Heart left ventricle (tissue), 16 donors: ENCODE data around the gene ADIRF. TPM values are rescaled to one million over a fixed set of nuclear protein-coding genes. Genes with fewer than 3 reads are reported as not detected.
"Not testable (repeated sequence)": the region's sequence is repeated elsewhere in the genome, so short reads cannot be mapped to it uniquely, and the experiment has no call there.

ENCODE experiments used
- ATAC-seq, 4 donors: fragments of 200-7000 bp; cut with Tn5 transposase; one replicate each; pipeline ENCODE4 v1.9.1; 2020 to 2022; ENCODE audit warnings: moderate library complexity in 4 of 4, mild to moderate bottlenecking in 3 of 4, moderate number of reproducible peaks in 1 of 4
- DNase-seq, 5 donors: peaks; one replicate each; pipeline ENCODE4 v3.0.0-alpha.2; 2020
- H3K27ac ChIP-seq, 12 donors: fragments of 200-600 bp; sonication (generic) in 4 of 12; one replicate each; pipeline versions ENCODE4 v1.5.0 to v1.8.0; 2016 to 2022; ENCODE audit warnings: mild to moderate bottlenecking in 2 of 12
- H3K27me3 ChIP-seq, 9 donors: fragments of 200-600 bp; sonication (generic) in 2 of 9; one replicate each; pipeline versions ENCODE4 v1.5.1 to v1.8.0; 2016 to 2022; ENCODE audit warnings: mild to moderate bottlenecking in 3 of 9
- H3K36me3 ChIP-seq, 9 donors: fragments of 200-600 bp; sonication (generic) in 2 of 9; one replicate each; pipeline versions ENCODE4 v1.5.0 to v1.8.0; 2018 to 2022; ENCODE audit warnings: mild to moderate bottlenecking in 2 of 9
- H3K4me1 ChIP-seq, 12 donors: fragments of 200-600 bp; sonication (generic) in 4 of 12; one replicate each; pipeline versions ENCODE4 v1.5.0 to v1.8.0; 2016 to 2022; ENCODE audit warnings: mild to moderate bottlenecking in 3 of 12
- H3K4me3 ChIP-seq, 12 donors: fragments of 200-600 bp; sonication (generic) in 4 of 12; one replicate each; pipeline versions ENCODE4 v1.5.0 to v1.8.0; 2017 to 2022; ENCODE audit warnings: mild to moderate bottlenecking in 9 of 12, moderate library complexity in 4 of 12
- H3K9me3 ChIP-seq, 12 donors: fragments of 200-600 bp; sonication (generic) in 4 of 12; one replicate each; pipeline versions ENCODE4 v1.5.0 to v1.8.0; 2016 to 2022; ENCODE audit warnings: mild to moderate bottlenecking in 1 of 12
- CTCF ChIP-seq, 12 donors: fragments of 200-600 bp; sonication (generic) in 4 of 12; IDR thresholded peaks; one replicate each; pipeline versions ENCODE4 v1.5.0 to v1.8.0; 2018 to 2022; ENCODE audit warnings: antibody characterized with exemption in 12 of 12, mild to moderate bottlenecking in 5 of 12
- POLR2A ChIP-seq, 2 donors: fragments of 450-650 bp; IDR thresholded peaks; one replicate each; pipeline ENCODE4 v1.6.1; 2017; ENCODE audit warnings: antibody characterized with exemption in 2 of 2, mild to moderate bottlenecking in 2 of 2, moderate library complexity in 2 of 2
- WGBS, 4 donors: extraction: QIAGEN DNeasy Blood & Tissue Kit in 2 of 4; methylation state at CpG; one replicate each; pipeline versions ENCODE4 v1.1.5 to v1.1.7; 2013 to 2018; 5-methylcytosine and 5-hydroxymethylcytosine counted together
- intact Hi-C, 10 donors: fragments of 100-400 bp; cut with DNase I; formaldehyde crosslinking; loops; one replicate each; pipeline versions ENCODE4 v1.11.1 to v1.14.2; 2022
- polyA plus RNA-seq, 2 donors: library from polyadenylated mRNA; stranded (reverse); fragments of 200-250 nt; gene quantifications; one replicate each; pipeline ENCODE4 v1.2.3, GENCODE V29; 2013
- total RNA-seq, 9 donors: library from RNA; depleted of rRNA in 2 of 9; stranded (reverse); fragments of >200 nt in 2 of 9; fragmentation: NEBNext Ultra II Directional in 3 of 9; extraction: Animal tissue kit (Norgen Biotek cat#: 25700) in 3 of 9; gene quantifications; one replicate each; pipeline versions ENCODE4 v1.1.0 to v1.2.4, GENCODE V29; 2016 to 2023
- donor health status: ischemic (EF 13 %, LVEDD 7.1; RV severe dilation, severe dysfunction).
- donor health status: healthy with polysubstance abuse.
- donor health status: DM: no; HTN: yes; CAD: no.
- donor health status: DM: no; HTN: no; CAD: no.
- donor health status: ischemic (EF 25% LVEDD 6.9; RV normal size, moderate dysfunction).
- donor health status: ischemic (EF 25% LVEDD 5.7; RV mildly dilated, moderate dysfunction).
- donor health status: healthy.
- donor health status: DM: yes; HTN: yes; CAD: no.
- donor health status: ischemic (EF 35%, LVEDD 5.7; RV mildly dilated, moderate dysfunction).
- donor health status: nonischemic (EF 11% LVEDD 7.7; RV severe dilation, severe dysfunction).
- donor health status: DM: yes; HTN: yes; CAD: no.
- donor health status: PGD.
- donor health status: ischemic (EF 29% LVEDD 5.4; RV normal size, mild dysfunction).
- donor health status: nonischemic (EF 23%, LVEDD 6.1; RV moderate dilation, normal function).

The ADIRF gene
- total and polyA plus RNA-seq, 11 donors = 21.2 to 189 (median 41.1) TPM

DNA sequence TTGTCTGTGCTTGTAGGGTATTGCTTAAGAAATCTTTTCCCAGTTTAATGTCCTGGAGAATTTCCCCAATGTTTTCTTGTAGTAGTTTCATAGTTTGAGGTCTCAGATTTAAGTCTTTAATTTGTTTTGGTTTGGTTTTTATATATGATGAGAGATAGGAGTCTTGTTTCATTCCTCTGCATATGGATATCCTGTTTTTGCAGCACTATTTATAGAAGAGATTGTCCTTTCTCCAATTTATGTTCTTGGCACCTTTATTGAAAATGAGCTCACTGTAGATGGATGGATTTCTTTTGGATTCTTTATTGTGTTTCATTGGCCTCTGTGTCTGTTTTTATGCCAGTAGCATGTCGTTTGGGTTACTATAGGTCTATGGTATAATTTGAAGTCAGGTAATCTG, 20.2 kb downstream of the ADIRF start:
- 56 to 69% (median 65%) methylated on average over 1 of the region's 1 CpG for WGBS, 4 donors
- DNase-seq = no peak

GRCh38 chr10:86991362-86991761, 23.1 kb downstream of the ADIRF start:
- WGBS, 4 donors = 75 to 88% (median 82%) methylated on average over 12 of the region's 12 CpGs

More for the DNA sequence above, 20.2 kb downstream of the ADIRF start:
- H3K27me3 ChIP-seq = no peaks in the 10 kb centered on the region
- H3K9me3 ChIP-seq = no peaks in the 10 kb centered on the region
- ATAC-seq = no peak
- no peak for TF ChIP-seq CTCF (IDR thresholded peaks at IDR 0.05)
- TF ChIP-seq POLR2A (IDR thresholded peaks at IDR 0.05) = no peak
- no peak overlapping the region for H3K4me3 ChIP-seq
- H3K36me3 ChIP-seq = peaks cover 0 to 30% (median 0%) of the 10 kb centered on the region in 9 donors
- no peak overlapping the region for H3K27ac ChIP-seq
- H3K4me1 ChIP-seq = no peaks in the 10 kb centered on the region
- intact Hi-C loops = no loop called here

DNA sequence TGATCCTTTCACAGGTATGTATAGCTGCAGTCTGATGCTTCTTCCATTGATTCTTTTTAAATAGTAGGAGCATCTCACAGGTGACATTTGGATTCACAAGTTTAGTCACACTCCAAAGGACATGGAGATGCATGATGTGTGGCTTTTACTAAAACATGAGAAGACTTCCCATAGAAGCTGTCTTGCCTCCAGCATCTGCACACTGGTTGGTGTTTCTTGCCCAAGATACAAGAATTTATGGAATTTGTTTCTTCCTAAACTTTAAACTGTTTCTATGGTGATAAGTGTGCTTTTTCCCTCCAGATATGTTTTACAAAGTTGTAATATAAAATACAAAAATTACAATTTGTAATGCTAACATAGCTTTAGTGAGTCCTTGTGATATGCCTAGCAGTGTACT, 24.2 kb downstream of the ADIRF start:
- H3K27me3 ChIP-seq = no peaks in the 10 kb centered on the region
- ATAC-seq = no peak
- H3K27ac ChIP-seq = no peak overlapping the region
- no peak for DNase-seq
- H3K36me3 ChIP-seq = peaks cover 0 to 52% (median 0%) of the 10 kb centered on the region in 9 donors
- intact Hi-C loops = no loop called here
- TF ChIP-seq CTCF (IDR thresholded peaks at IDR 0.05) (no peak), POLR2A (IDR thresholded peaks at IDR 0.05) (no peak)
- no peaks in the 10 kb centered on the region for H3K4me1 ChIP-seq
- no peak overlapping the region for H3K4me3 ChIP-seq
- H3K9me3 ChIP-seq = no peaks in the 10 kb centered on the region

More at GRCh38 chr10:86991362-86991761, 23.1 kb downstream of the ADIRF start:
- H3K4me1 ChIP-seq, DNase-seq, H3K27me3 ChIP-seq, H3K4me3 ChIP-seq, H3K27ac ChIP-seq, H3K9me3 ChIP-seq, intact Hi-C loops, ATAC-seq: not testable (repeated sequence)
- peaks cover 0 to 46% (median 0%) of the 10 kb centered on the region in 9 donors for H3K36me3 ChIP-seq

DNA sequence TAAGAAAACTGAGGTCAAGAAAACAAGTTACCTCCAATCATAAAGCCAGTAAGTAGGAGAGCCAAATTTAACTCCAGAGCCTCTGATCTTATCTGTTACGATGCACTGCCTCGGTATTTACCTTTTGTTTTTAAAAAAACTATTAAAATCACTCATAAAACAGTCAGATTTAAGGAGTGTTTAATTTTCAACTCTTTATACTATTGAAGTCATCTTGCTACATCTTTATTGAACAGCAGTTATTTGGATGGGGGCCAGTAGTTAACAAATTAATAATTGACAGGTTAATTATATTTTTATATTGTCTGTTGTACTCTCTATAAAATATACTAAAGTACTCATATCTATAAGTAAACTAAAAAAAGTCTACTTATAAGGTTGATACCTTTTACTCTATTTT, 24.6 kb downstream of the ADIRF start:
- intact Hi-C loops = no loop called here
- ATAC-seq = no peak
- no peak overlapping the region for H3K27ac ChIP-seq

DNA sequence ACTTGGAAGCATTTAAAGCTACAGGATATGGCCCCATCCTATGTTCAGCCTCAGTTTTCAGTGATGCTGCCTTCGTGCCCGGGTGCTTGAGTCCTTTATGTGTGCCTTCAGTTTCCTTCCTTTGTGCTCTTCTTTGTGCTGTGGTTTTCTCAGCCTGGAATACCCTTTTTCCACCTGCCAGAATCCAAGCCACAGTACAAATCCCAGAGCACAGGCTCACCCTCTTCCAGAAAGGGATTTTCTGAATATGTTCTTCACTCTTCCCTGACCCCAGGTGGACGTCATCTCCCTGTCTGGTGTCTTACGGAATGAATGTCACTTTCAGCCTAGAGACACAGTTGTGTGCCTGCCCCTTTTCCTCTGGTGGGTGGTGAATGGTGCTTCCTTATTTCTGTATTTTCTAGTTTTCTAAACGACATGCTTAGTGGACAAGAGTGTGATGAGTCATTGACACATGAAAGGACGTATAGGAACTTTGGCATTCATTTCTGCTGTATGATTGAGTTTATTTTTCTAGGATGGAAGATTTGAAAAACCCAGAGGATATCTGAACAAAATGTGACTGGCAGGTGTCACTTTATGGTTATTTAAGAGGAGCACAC, 31.6 kb downstream of the ADIRF start:
- intact Hi-C loops, H3K9me3 ChIP-seq: not testable (repeated sequence)
- H3K36me3 ChIP-seq = peaks cover 0 to 53% (median 0%) of the 10 kb centered on the region in 9 donors

More for the DNA sequence above, 24.6 kb downstream of the ADIRF start:
- no peak for DNase-seq
- H3K4me1 ChIP-seq = no peaks in the 10 kb centered on the region
- WGBS, 4 donors = 78 to 90% (median 83%) methylated on average over 2 of the region's 2 CpGs
- H3K36me3 ChIP-seq = peaks cover 0 to 52% (median 0%) of the 10 kb centered on the region in 9 donors
- no peaks in the 10 kb centered on the region for H3K9me3 ChIP-seq
- TF ChIP-seq POLR2A (IDR thresholded peaks at IDR 0.05) (no peak), CTCF (IDR thresholded peaks at IDR 0.05) (no peak)
- H3K4me3 ChIP-seq = no peak overlapping the region
- H3K27me3 ChIP-seq = no peaks in the 10 kb centered on the region

More for the DNA sequence above, 31.6 kb downstream of the ADIRF start:
- not testable (repeated sequence) for H3K27me3 ChIP-seq, H3K27ac ChIP-seq, H3K4me3 ChIP-seq, DNase-seq, H3K4me1 ChIP-seq, ATAC-seq
- 76 to 82% (median 78%) methylated on average over 6 of the region's 6 CpGs for WGBS, 4 donors
